Astrocyte (in vitro differentiated cells and primary cell): Measurements from ENCODE around the gene NOG. TPM values are rescaled to one million over a fixed set of nuclear protein-coding genes. Genes with fewer than 3 reads are reported as not detected.

ENCODE experiments used
- DNase-seq: peaks from one replicate; pipeline ENCODE4 v3.0.0-alpha.2; 2010; ENCODE audit warnings: low read depth
- FAIRE-seq: peaks from 2 replicates; lab custom pipeline; 2011; peaks lifted over from hg19 to GRCh38; lab: Jason Lieb, UNC
- H2AFZ ChIP-seq: 2 replicates; pipeline ENCODE4 v1.6.0; 2012; ENCODE audit warnings: low read depth, low read length, inconsistent platforms
- H3K27ac ChIP-seq: 2 replicates; pipeline ENCODE4 v1.5.1; 2011; ENCODE audit warnings: low read depth, low read length, inconsistent platforms
- H3K27me3 ChIP-seq: 2 replicates; pipeline ENCODE4 v1.6.0; 2011; ENCODE audit warnings: low read length, inconsistent platforms; ENCODE audit not compliant: insufficient read depth
- H3K36me3 ChIP-seq: 2 replicates; pipeline ENCODE4 v1.5.1; 2011; ENCODE audit warnings: low read length, inconsistent platforms; ENCODE audit not compliant: insufficient read depth
- H3K4me1 ChIP-seq: 2 replicates; pipeline ENCODE4 v1.5.1; 2011; ENCODE audit warnings: low read length, inconsistent platforms; ENCODE audit not compliant: insufficient read depth
- H3K4me2 ChIP-seq: 2 replicates; pipeline ENCODE4 v1.6.0; 2012; ENCODE audit warnings: low read length, inconsistent platforms
- H3K4me3 ChIP-seq: 2 replicates; pipeline ENCODE4 v1.5.1; 2011; ENCODE audit warnings: low read depth, mild to moderate bottlenecking, low read length, inconsistent platforms; ENCODE audit not compliant: insufficient read depth
- H3K79me2 ChIP-seq: 2 replicates; pipeline ENCODE4 v1.6.0; 2012; ENCODE audit warnings: mild to moderate bottlenecking, low read length, inconsistent platforms; ENCODE audit not compliant: insufficient read depth
- H3K9ac ChIP-seq: 2 replicates; pipeline ENCODE4 v1.6.0; 2012; ENCODE audit warnings: mild to moderate bottlenecking, low read length, inconsistent platforms
- H3K9me3 ChIP-seq: 2 replicates; pipeline ENCODE4 v1.5.1; 2012; ENCODE audit warnings: low read depth, mild to moderate bottlenecking, low read length, inconsistent platforms; ENCODE audit not compliant: insufficient read depth
- H4K20me1 ChIP-seq: 2 replicates; pipeline ENCODE4 v1.6.0; 2012; ENCODE audit warnings: low read length, inconsistent platforms; ENCODE audit not compliant: insufficient read depth
- H3K27ac Mint-ChIP-seq: one replicate; pipeline ENCODE4 v1.8.0; 2021; ENCODE audit warnings: mild to moderate bottlenecking, mixed read lengths; ENCODE audit not compliant: unreplicated experiment
- H3K27me3 Mint-ChIP-seq: one replicate; pipeline ENCODE4 v1.8.0; 2021; ENCODE audit warnings: low read depth, mixed read lengths; ENCODE audit not compliant: unreplicated experiment
- H3K36me3 Mint-ChIP-seq: one replicate; pipeline ENCODE4 v1.8.0; 2021; ENCODE audit warnings: low read depth, mixed read lengths; ENCODE audit not compliant: unreplicated experiment
- H3K4me1 Mint-ChIP-seq: one replicate; pipeline ENCODE4 v1.8.0; 2021; ENCODE audit warnings: low read depth, mixed read lengths; ENCODE audit not compliant: unreplicated experiment
- H3K4me3 Mint-ChIP-seq: one replicate; pipeline ENCODE4 v1.8.0; 2021; ENCODE audit warnings: mild to moderate bottlenecking, moderate library complexity, mixed read lengths; ENCODE audit not compliant: unreplicated experiment
- H3K9me3 Mint-ChIP-seq: one replicate; pipeline ENCODE4 v1.8.0; 2021; ENCODE audit warnings: mild to moderate bottlenecking, mixed read lengths; ENCODE audit not compliant: unreplicated experiment
- EZH2 ChIP-seq: IDR thresholded peaks from 2 replicates; pipeline ENCODE4 v1.6.1; 2012; ENCODE audit warnings: mild to moderate bottlenecking, low read length, inconsistent platforms; ENCODE audit not compliant: insufficient read depth
- total RNA-seq: library from RNA; stranded (reverse); gene quantifications from 2 replicates; pipeline ENCODE4 v1.2.1, GENCODE V29; 2021
- TF ChIP-seq, protein P1 (sequence below): IDR thresholded peaks from 2 replicates; pipeline ENCODE4 v1.5.1; 2011; ENCODE audit warnings: low read depth, mild to moderate bottlenecking, inconsistent platforms, low read length, moderate library complexity; ENCODE audit not compliant: insufficient read depth

The NOG gene
- total RNA-seq, 1 donor from 2014 or later = 23.0 TPM

DNA sequence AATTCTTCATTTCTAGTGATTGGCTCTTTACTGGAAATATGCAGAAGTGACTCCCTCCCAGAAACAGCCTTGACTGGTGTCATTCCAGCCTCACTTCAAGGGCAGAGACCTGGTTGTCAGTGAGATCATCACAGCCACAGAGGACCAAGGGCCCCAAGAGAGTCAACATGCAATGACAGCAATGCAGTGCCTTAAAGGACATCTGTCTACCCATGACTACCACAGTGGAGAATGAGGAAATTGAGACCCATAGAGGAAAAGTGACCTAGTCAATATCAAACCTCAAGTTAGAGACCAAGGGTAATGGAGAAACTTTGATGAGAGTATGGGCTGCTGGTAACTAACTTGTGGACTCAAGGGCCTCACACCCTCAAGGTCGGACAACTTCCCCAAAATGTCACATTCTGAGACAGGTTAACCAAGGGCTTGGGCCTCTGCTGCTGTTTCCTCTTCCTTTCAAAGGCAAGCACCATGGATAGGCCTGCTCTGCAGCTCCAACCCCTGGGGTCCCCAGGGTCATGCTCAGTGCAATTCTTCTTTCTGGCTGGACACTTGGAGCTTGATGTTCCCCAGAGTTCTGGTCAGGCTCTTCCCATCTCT, 11.3 kb downstream of the NOG start:
- Histone ChIP-seq H3K36me3 (no peaks in the 10 kb centered on the region), H2AFZ (no peak overlapping the region), H3K9ac (no peak overlapping the region), H3K27ac (no peak overlapping the region), H3K9me3 (no peaks in the 10 kb centered on the region), H3K4me3 (no peak overlapping the region), H4K20me1 (no peaks in the 10 kb centered on the region), H3K27me3 (no peaks in the 10 kb centered on the region), H3K4me2 (no peak overlapping the region), H3K4me1 (no peaks in the 10 kb centered on the region), H3K79me2 (no peaks in the 10 kb centered on the region)
- Mint-ChIP-seq H3K4me1 (peaks cover 6% of the 10 kb centered on the region), H3K27me3 (peaks cover 3% of the 10 kb centered on the region), H3K36me3 (no peaks in the 10 kb centered on the region), H3K27ac (no peak overlapping the region), H3K4me3 (no peak overlapping the region), H3K9me3 (peaks cover 6% of the 10 kb centered on the region)
- TF ChIP-seq, protein P1, sequence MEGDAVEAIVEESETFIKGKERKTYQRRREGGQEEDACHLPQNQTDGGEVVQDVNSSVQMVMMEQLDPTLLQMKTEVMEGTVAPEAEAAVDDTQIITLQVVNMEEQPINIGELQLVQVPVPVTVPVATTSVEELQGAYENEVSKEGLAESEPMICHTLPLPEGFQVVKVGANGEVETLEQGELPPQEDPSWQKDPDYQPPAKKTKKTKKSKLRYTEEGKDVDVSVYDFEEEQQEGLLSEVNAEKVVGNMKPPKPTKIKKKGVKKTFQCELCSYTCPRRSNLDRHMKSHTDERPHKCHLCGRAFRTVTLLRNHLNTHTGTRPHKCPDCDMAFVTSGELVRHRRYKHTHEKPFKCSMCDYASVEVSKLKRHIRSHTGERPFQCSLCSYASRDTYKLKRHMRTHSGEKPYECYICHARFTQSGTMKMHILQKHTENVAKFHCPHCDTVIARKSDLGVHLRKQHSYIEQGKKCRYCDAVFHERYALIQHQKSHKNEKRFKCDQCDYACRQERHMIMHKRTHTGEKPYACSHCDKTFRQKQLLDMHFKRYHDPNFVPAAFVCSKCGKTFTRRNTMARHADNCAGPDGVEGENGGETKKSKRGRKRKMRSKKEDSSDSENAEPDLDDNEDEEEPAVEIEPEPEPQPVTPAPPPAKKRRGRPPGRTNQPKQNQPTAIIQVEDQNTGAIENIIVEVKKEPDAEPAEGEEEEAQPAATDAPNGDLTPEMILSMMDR = no peak
- TF ChIP-seq EZH2 = no peak
- DNase-seq (no peak), FAIRE-seq (no peak)

DNA sequence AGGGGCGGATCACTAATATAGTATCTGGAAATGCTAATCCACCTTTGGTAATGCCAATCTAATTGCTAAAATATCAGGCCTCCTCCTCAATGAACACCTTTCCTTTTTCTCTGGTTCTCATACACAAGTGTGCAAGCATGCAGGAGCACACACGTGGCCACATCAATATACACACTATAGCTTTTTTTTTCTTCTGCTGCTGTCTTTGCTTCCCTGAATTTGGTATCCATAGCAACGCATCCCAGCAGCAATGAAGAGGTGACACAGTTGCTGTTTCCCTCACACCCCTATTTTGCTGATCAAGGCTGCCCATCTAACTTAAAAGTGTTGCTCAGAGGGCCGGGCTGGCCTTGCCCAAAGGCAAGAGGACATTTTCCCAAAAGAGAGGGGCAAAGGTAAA, 15.4 kb downstream of the NOG start:
- Histone ChIP-seq H2AFZ (no peak overlapping the region), H3K27me3 (peaks cover 4% of the 10 kb centered on the region), H3K9me3 (no peaks in the 10 kb centered on the region), H3K4me2 (no peak overlapping the region), H3K9ac (no peak overlapping the region), H3K4me1 (no peaks in the 10 kb centered on the region), H3K36me3 (no peaks in the 10 kb centered on the region), H3K27ac (no peak overlapping the region), H4K20me1 (no peaks in the 10 kb centered on the region), H3K79me2 (no peaks in the 10 kb centered on the region), H3K4me3 (no peak overlapping the region)
- Mint-ChIP-seq H3K27ac (no peak overlapping the region), H3K4me3 (no peak overlapping the region), H3K36me3 (no peaks in the 10 kb centered on the region), H3K27me3 (peaks cover 8% of the 10 kb centered on the region), H3K4me1 (peaks cover 2% of the 10 kb centered on the region), H3K9me3 (peaks cover 6% of the 10 kb centered on the region)
- FAIRE-seq (no peak), DNase-seq (no peak)
- TF ChIP-seq EZH2 = no peak
- TF ChIP-seq, protein P1 = no peak

DNA sequence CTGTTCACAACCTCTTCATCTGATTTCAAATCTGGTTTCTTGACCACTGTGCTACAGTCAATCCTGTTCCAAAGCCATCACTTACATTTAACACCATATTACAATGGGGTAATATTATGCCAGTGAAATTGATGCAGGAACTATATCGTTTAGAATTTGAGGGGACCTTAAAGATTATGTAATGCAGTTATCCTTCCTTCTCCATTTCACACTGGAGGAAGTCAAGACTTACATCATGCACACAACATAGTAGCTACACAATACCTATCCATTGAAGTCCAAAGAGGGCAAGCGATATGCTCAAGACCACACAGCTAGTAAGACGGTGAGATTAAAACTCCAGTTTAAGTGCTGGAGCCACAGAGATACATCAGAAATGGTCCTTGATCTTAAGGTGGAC, 16.8 kb downstream of the NOG start:
- no peak overlapping the region for H3K27ac ChIP-seq
- H3K27me3 Mint-ChIP-seq = peaks cover 8% of the 10 kb centered on the region
- peaks cover 4% of the 10 kb centered on the region for H3K27me3 ChIP-seq
- no peak for FAIRE-seq
- H3K9me3 ChIP-seq = no peaks in the 10 kb centered on the region
- peaks cover 6% of the 10 kb centered on the region for H3K9me3 Mint-ChIP-seq
- no peaks in the 10 kb centered on the region for H3K4me1 Mint-ChIP-seq
- no peaks in the 10 kb centered on the region for H3K4me1 ChIP-seq
- TF ChIP-seq, protein P1 = no peak
- TF ChIP-seq EZH2 = no peak
- H3K9ac ChIP-seq = no peak overlapping the region
- no peak overlapping the region for H3K4me3 Mint-ChIP-seq
- no peaks in the 10 kb centered on the region for H4K20me1 ChIP-seq
- no peak overlapping the region for H3K27ac Mint-ChIP-seq
- H3K4me3 ChIP-seq = no peak overlapping the region
- H3K36me3 Mint-ChIP-seq = no peaks in the 10 kb centered on the region
- no peaks in the 10 kb centered on the region for H3K36me3 ChIP-seq
- H2AFZ ChIP-seq = no peak overlapping the region
- no peak for DNase-seq
- H3K4me2 ChIP-seq = no peak overlapping the region
- H3K79me2 ChIP-seq = no peaks in the 10 kb centered on the region
